Osteocyte (in vitro differentiated cells): ENCODE results near the gene SNPH. TPM values are rescaled to one million over a fixed set of nuclear protein-coding genes. Genes with fewer than 3 reads are reported as not detected.

Experiments used
- DNase-seq: peaks from one replicate; pipeline ENCODE4 v3.0.0; 2021; ENCODE audit warnings: mixed read lengths; ENCODE audit not compliant: unreplicated experiment; ENCODE audit errors: extremely low spot score
- H3K27ac Mint-ChIP-seq: one replicate; pipeline ENCODE4 v1.8.0; 2021; ENCODE audit warnings: mild to moderate bottlenecking, mixed read lengths; ENCODE audit not compliant: unreplicated experiment
- H3K27me3 Mint-ChIP-seq: one replicate; pipeline ENCODE4 v1.8.0; 2021; ENCODE audit warnings: mixed read lengths; ENCODE audit not compliant: unreplicated experiment
- H3K36me3 Mint-ChIP-seq: one replicate; pipeline ENCODE4 v1.8.0; 2021; ENCODE audit warnings: mixed read lengths; ENCODE audit not compliant: unreplicated experiment
- H3K4me1 Mint-ChIP-seq: one replicate; pipeline ENCODE4 v1.8.0; 2021; ENCODE audit warnings: mixed read lengths; ENCODE audit not compliant: unreplicated experiment
- H3K4me3 Mint-ChIP-seq: one replicate; pipeline ENCODE4 v1.8.0; 2021; ENCODE audit warnings: mild to moderate bottlenecking, moderate library complexity, mixed read lengths; ENCODE audit not compliant: unreplicated experiment
- H3K9me3 Mint-ChIP-seq: one replicate; pipeline ENCODE4 v1.8.0; 2021; ENCODE audit warnings: mixed read lengths; ENCODE audit not compliant: unreplicated experiment
- total RNA-seq: library from RNA; stranded (reverse); gene quantifications from 2 replicates; pipeline ENCODE4 v1.2.1, GENCODE V29; 2021
- TF ChIP-seq, protein P1 (sequence below): fragments of 200-600 bp; sonication (generic); IDR thresholded peaks from 2 replicates; pipeline ENCODE4 v1.5.0; 2021; ENCODE audit warnings: antibody characterized with exemption, mild to moderate bottlenecking, moderate library complexity

SNPH gene
- total RNA-seq, 1 donor from 2014 or later, result 8.9 TPM

DNA sequence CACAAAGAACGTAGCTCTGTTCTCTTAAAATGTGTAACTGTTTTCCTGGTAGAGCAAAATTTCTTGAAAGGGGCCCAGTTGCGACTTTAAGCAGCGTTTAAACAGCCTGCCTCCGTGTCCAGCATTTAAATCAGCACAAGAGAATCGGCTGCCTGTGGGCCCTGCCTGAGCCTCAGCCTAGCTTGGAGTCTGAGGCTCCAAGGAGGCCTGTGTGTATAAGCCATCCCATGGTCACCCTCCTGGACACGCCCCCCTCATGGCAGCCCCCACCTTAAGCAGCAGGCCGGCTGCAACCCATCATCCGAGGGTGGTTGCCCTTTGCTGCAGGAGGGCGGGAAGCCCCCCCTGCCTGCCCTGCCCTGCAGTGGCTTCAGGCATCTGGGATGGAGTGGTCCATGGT lies 44.0 kb downstream of the SNPH start:
- Mint-ChIP-seq H3K4me1 (peaks cover 5% of the 10 kb centered on the region), H3K27me3 (no peaks in the 10 kb centered on the region), H3K4me3 (no peak overlapping the region), H3K9me3 (no peaks in the 10 kb centered on the region), H3K27ac (no peak overlapping the region), H3K36me3 (peaks cover 5% of the 10 kb centered on the region)
- DNase-seq, result no peak
- TF ChIP-seq, protein P1, sequence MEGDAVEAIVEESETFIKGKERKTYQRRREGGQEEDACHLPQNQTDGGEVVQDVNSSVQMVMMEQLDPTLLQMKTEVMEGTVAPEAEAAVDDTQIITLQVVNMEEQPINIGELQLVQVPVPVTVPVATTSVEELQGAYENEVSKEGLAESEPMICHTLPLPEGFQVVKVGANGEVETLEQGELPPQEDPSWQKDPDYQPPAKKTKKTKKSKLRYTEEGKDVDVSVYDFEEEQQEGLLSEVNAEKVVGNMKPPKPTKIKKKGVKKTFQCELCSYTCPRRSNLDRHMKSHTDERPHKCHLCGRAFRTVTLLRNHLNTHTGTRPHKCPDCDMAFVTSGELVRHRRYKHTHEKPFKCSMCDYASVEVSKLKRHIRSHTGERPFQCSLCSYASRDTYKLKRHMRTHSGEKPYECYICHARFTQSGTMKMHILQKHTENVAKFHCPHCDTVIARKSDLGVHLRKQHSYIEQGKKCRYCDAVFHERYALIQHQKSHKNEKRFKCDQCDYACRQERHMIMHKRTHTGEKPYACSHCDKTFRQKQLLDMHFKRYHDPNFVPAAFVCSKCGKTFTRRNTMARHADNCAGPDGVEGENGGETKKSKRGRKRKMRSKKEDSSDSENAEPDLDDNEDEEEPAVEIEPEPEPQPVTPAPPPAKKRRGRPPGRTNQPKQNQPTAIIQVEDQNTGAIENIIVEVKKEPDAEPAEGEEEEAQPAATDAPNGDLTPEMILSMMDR, result no peak

DNA sequence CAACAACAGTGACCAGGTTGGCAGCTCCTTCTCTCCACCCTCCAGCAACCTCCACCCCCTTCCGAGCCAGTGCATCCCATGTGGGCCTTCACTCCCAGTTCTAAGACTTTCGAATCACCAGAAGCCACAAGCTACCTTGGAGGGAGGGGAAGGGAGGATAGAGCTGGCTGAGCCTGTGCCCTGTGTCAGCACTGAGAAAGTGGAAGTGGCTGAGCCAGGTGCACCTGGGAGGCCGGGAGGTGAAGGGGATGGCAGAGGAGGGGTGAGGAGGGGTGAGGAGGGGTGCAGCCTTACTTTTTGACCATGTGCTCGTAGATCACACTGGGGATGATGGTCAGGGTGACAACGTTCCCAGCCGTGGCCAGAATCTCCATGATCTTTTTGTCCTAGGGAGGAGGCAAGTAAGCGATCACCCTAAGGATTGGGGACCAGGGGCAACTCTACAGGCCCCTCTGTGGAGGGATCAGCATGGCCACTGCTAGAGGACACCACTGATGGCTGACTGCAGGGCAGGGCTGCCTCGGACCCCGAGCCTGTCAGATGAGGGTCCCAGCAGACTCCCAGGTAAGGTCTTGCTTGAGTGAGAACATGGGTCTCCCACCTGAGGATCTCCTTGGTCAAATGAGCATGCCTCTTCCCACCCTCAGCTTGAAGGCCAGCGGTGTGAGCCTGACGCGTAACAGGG lies 44.6 kb downstream of the SNPH start:
- Mint-ChIP-seq H3K27ac (no peak overlapping the region), H3K36me3 (no peaks in the 10 kb centered on the region), H3K9me3 (no peaks in the 10 kb centered on the region), H3K4me3 (no peak overlapping the region), H3K4me1 (peaks cover 5% of the 10 kb centered on the region), H3K27me3 (no peaks in the 10 kb centered on the region)
- TF ChIP-seq, protein P1, result no peak
- DNase-seq, result no peak

DNA sequence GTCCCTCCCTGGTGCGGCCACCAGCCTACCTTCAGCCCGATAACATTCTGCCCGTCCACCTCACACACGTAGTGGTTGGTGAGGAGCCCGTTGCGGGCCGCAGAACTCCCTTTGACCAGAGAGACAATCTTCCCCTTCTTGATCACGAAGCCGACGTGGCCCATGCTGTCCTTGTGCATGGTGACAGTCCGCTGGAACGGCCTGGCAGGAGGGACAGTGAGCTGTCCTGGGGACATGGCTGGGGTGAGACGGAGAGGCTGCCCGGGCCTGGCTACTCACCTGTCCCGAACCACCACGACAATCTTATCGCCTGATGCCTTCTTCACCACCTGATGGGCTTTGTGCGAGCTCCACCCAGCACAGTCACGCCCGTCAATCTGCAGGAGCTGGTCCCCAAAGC lies 46.2 kb downstream of the SNPH start:
- TF ChIP-seq, protein P1, result no peak
- H3K4me1 Mint-ChIP-seq, result peaks cover 5% of the 10 kb centered on the region
- H3K4me3 Mint-ChIP-seq, result no peak overlapping the region
- H3K27me3 Mint-ChIP-seq, result no peaks in the 10 kb centered on the region
- H3K9me3 Mint-ChIP-seq, result no peaks in the 10 kb centered on the region
- H3K27ac Mint-ChIP-seq, result no peak overlapping the region
- DNase-seq, result no peak
- no peaks in the 10 kb centered on the region for H3K36me3 Mint-ChIP-seq

DNA sequence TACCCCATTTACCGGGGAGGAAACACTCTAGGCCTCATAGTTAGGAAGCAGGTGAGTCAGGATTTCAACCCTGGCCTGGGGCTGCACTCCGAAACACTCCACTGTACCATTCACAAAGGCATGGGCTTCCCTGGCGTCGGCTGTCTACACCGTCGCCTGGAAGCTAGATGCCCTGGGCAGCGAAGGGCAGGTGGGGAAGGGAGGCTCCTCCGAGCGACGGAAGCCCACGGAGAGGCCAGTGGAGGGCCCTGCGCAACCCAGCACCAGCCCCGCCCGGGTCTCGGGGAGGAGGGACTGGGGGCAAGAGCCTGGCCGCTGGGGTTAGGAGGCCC lies 46.8 kb downstream of the SNPH start:
- Mint-ChIP-seq H3K27ac (no peak overlapping the region), H3K4me1 (peaks cover 5% of the 10 kb centered on the region), H3K27me3 (no peaks in the 10 kb centered on the region), H3K36me3 (no peaks in the 10 kb centered on the region), H3K4me3 (no peak overlapping the region), H3K9me3 (no peaks in the 10 kb centered on the region)
- TF ChIP-seq, protein P1, result no peak
- DNase-seq, result no peak

DNA sequence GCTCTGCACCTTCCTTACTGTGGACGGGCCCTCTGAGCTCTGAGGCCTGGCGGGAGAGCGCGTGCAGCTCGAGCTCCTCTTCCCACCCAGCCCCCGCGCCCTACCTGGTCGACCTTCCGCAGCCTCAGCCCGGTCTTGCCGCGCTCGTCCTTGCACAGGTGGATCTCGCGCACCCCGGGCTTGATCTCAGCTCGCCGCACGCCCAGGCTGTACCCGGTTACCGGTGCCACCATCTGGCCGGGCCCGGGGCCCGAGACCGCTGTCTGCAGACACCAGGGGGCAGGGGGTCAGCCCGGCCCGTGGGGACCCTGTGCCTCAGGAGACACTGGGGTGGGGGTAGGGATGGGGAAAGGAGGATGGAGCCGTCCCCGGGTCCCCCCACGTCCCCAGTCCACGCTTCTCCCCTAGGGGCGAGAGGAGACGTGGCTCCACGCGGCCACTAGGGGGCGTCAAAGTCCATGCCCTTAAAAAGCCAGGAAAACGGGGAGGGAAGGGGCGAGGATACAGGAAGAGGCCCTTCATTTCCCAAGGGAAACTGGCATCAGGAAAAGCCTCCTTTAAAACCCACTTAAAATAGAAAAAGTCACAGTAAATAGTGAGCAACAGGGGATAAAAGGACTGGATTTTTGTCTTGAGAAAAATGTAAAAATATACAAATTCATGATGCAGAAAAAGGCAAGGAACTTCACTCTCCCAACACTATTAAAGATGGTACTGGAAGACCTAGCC lies 47.3 kb downstream of the SNPH start:
- TF ChIP-seq, protein P1, result peak; percentile 97
- no peaks in the 10 kb centered on the region for H3K36me3 Mint-ChIP-seq
- H3K9me3 Mint-ChIP-seq, result no peaks in the 10 kb centered on the region
- peak overlapping the region; percentile 9 for H3K27ac Mint-ChIP-seq
- H3K4me3 Mint-ChIP-seq, result no peak overlapping the region
- H3K4me1 Mint-ChIP-seq, result peaks cover 5% of the 10 kb centered on the region
- no peaks in the 10 kb centered on the region for H3K27me3 Mint-ChIP-seq
- no peak for DNase-seq
